GM19099 (cell line): Measurements from ENCODE around the gene ZNF346.

Experiments
- POLR2A ChIP-seq: IDR thresholded peaks from 3 replicates; pipeline ENCODE4 v1.6.1; 2011; ENCODE audit warnings: low read depth; ENCODE audit not compliant: insufficient read length; ENCODE audit errors: extremely low read depth

ZNF346 gene

GRCh38 chr5:177087398-177088005 is 65.0 kb downstream of the ZNF346 start:
- TF ChIP-seq POLR2A = no peak

DNA sequence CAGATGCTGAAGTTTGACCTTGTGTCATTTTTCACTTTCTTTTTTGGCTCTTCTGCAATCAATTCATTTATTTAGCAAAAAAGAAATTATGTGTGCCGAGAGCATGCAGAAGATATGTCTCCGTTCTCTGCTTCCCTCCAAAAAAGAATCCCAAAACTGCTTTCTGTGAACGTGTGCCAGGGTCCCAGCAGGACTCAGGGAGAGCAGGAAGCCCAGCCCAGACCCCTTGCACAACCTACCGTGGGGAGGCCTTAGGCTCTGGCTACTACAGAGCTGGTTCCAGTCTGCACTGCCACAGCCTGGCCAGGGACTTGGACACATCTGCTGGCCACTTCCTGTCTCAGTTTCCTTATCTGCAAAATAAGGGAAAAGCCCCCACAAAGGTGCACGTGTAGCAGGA is 66.6 kb downstream of the ZNF346 start:
- no peak for TF ChIP-seq POLR2A

DNA sequence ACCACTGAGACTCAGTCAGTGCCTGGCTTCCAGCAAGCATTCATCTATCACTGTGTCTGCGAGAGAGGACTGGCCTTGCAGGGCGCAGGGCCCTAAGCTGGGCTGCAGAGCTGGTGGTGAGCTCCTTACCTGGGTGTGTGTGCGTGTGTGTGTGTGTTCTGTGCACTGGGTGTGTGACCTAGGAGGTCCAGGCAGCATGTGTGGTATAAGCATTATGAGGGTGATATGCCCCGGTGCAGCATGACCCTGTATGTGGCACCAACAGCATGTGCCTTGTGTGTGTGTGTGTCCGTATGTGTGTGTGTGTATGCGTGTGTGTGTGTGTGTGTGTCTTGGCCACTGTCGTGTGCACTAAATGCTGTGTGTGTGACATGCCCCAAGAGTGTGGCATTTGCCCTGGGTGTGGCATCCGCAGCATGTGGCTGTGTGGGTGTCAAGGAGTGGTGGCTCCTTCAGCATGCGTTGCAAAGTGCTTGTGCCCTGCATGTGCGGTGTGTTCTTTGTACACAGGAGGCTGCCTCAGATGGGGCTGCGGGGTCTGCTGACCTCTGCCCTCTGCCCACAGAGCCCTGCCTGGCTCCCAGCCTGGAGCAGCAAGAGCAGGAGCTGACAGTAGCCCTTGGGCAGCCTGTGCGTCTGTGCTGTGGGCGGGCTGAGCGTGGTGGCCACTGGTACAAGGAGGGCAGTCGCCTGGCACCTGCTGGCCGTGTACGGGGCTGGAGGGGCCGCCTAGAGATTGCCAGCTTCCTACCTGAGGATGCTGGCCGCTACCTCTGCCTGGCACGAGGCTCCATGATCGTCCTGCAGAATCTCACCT is 67.5 kb downstream of the ZNF346 start:
- TF ChIP-seq POLR2A = no peak

- TF ChIP-seq POLR2A = no peak
Observed at GRCh38 chr5:177090813-177091212, 68.3 kb downstream of the ZNF346 start.

GRCh38 chr5:177091232-177091631 is 68.7 kb downstream of the ZNF346 start:
- TF ChIP-seq POLR2A = no peak

GRCh38 chr5:177092178-177093081 is 69.9 kb downstream of the ZNF346 start:
- no peak for TF ChIP-seq POLR2A

DNA sequence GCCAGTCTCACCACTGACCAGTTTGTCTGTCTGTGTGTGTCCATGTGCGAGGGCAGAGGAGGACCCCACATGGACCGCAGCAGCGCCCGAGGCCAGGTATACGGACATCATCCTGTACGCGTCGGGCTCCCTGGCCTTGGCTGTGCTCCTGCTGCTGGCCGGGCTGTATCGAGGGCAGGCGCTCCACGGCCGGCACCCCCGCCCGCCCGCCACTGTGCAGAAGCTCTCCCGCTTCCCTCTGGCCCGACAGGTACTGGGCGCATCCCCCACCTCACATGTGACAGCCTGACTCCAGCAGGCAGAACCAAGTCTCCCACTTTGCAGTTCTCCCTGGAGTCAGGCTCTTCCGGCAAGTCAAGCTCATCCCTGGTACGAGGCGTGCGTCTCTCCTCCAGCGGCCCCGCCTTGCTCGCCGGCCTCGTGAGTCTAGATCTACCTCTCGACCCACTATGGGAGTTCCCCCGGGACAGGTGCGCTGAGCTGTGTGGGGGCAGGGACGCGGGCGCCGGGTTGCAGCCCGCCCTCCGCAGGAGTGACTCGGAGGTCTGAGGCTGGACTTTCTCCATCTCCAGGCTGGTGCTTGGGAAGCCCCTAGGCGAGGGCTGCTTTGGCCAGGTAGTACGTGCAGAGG is 70.7 kb downstream of the ZNF346 start:
- no peak for TF ChIP-seq POLR2A

GRCh38 chr5:177093803-177094202 is 71.3 kb downstream of the ZNF346 start:
- no peak for TF ChIP-seq POLR2A

DNA sequence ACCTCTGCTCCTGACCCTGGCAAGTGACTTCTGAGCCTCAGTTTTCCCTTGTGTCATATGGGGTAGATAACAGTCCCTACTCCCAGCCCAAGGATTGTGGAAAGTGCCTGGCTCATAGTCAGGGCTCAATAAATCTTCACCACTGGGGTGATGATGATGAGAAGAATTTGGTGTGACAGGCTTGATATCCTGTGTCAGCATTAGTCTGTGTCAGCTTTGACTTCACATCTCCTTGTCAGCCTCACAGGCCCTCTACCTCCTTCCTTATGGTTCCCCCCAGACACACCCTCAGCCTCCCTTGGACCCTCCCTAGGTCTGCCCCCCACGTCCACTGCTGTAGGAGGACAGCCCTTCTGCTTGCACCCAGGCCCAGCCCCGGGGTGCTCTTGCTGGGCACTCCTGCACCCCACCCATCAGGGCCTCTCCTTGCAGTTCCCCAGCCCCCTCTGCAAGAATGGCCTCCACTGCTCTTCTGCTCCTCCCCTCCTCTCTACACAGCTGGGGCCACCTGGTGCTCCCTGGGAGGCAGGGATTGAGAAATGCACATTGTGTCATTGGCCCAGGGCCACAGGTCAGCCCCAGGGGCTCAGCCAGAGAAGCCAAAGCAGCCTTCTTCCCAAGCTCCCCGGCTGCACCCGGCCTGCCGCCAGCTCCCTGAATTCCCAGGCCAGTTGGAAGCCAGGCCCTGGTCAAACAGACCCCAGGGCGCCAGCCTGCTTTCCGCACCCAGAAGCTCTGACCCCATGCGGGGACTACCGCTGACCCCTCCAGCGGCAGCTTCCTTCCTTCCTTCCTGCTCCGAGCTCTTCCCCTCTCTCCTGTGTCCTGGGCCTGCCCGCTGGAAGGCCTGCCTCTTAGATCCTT is 72.0 kb downstream of the ZNF346 start:
- TF ChIP-seq POLR2A = no peak

- TF ChIP-seq POLR2A = no peak
Observed at GRCh38 chr5:177095088-177095669, 72.7 kb downstream of the ZNF346 start.

DNA sequence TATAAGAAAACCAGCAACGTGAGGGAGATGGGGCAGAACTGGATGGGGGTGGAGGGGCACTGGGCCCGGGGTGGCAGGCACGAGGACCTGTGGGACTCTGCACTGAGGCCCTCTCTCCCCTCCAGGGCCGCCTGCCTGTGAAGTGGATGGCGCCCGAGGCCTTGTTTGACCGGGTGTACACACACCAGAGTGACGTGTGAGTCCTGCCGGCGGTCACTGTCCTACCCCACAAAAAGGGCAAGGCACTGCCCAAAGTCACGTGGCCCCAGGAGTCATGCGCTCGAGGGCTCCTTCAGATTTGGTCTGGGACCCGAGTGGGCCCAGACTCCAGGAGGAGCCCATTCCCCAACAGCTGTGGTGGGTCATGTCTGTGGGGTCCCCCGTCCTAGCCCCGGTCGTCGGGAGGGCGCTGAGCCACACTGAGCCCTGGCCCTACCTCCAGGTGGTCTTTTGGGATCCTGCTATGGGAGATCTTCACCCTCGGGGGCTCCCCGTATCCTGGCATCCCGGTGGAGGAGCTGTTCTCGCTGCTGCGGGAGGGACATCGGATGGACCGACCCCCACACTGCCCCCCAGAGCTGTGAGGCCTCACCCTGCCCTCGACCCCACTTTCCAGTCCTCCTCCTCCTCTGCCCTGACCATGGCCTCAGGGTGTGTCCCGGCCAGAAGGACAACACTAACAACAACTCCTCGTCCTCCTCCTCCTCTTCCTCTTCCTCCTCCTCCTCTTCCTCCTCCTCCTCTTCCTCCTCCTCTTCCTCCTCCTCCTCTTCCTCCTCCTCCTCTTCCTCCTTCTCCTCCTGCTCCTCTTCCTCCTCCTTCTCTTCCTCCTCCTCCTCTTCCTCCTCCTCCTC is 73.9 kb downstream of the ZNF346 start:
- TF ChIP-seq POLR2A = no peak

DNA sequence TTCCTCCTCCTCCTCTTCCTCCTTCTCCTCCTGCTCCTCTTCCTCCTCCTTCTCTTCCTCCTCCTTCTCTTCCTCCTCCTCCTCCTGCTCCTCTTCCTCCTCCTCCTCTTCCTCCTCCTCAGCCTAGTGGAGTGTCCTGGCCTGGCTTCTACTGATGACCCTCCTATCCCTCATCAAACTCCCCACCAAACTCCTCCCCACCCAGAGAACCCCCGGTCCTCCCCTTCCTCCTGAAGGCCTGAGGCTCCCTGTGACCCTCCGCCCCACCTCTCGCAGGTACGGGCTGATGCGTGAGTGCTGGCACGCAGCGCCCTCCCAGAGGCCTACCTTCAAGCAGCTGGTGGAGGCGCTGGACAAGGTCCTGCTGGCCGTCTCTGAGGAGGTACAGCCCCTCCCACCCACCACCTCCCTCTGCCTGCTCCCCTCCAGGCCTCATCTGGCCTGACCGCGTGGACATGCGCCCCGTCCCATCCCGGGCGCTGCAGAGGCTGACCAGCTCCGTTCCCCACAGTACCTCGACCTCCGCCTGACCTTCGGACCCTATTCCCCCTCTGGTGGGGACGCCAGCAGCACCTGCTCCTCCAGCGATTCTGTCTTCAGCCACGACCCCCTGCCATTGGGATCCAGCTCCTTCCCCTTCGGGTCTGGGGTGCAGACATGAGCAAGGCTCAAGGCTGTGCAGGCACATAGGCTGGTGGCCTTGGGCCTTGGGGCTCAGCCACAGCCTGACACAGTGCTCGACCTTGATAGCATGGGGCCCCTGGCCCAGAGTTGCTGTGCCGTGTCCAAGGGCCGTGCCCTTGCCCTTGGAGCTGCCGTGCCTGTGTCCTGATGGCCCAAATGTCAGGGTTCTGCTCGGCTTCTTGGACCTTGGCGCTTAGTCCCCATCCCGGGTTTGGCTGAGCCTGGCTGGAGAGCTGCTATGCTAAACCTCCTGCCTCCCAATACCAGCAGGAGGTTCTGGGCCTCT is 74.8 kb downstream of the ZNF346 start:
- no peak for TF ChIP-seq POLR2A

GRCh38 chr5:177098120-177098469 is 75.6 kb downstream of the ZNF346 start:
- TF ChIP-seq POLR2A = no peak
